IMR-90 (cell line): ENCODE measurements around the gene CPXM2.

Experiments used
- CEBPB ChIP-seq: IDR thresholded peaks from 2 replicates; pipeline ENCODE4 v1.6.1; 2012; ENCODE audit warnings: low read depth, low read length, improper control_type of control experiment
- CTCF ChIP-seq: conservative IDR thresholded peaks from 2 replicates; pipeline ENCODE4 v1.5.1; 2012; ENCODE audit warnings: mild to moderate bottlenecking, low read depth, low read length, improper control_type of control experiment
- MXI1 ChIP-seq: IDR thresholded peaks from 2 replicates; pipeline ENCODE4 v1.6.1; 2012; ENCODE audit warnings: low read depth, mild to moderate bottlenecking, low read length, moderate library complexity, borderline replicate concordance
- NFE2L2 ChIP-seq: fragments of 150-350 bp; IDR thresholded peaks from 2 replicates; pipeline ENCODE4 v1.6.1; 2016; ENCODE audit warnings: low read depth, mild to moderate bottlenecking, low read length
- POLR2A ChIP-seq: IDR thresholded peaks from 2 replicates; pipeline ENCODE4 v1.6.1; 2012; ENCODE audit warnings: mild to moderate bottlenecking, low read depth, low read length
- RAD21 ChIP-seq: IDR thresholded peaks from 2 replicates; pipeline ENCODE4 v1.6.1; 2012; ENCODE audit warnings: low read length, improper control_type of control experiment
- RCOR1 ChIP-seq: IDR thresholded peaks from 2 replicates; pipeline ENCODE4 v1.6.1; 2012; ENCODE audit warnings: mild to moderate bottlenecking, low read length, improper control_type of control experiment; ENCODE audit not compliant: insufficient replicate concordance
- SMC3 ChIP-seq: fragments of 150-350 bp; IDR thresholded peaks from 2 replicates; pipeline ENCODE4 v1.6.1; 2016; ENCODE audit warnings: low read depth, mild to moderate bottlenecking, antibody characterized with exemption, low read length, moderate library complexity

GRCh38 chr10:123741146-123741545, 150.5 kb downstream of the CPXM2 start:
- TF ChIP-seq CTCF: no peak
- TF ChIP-seq POLR2A: no peak
- no peak for TF ChIP-seq CEBPB
- no peak for TF ChIP-seq RAD21
- no peak for TF ChIP-seq MXI1
- TF ChIP-seq RCOR1: no peak
- no peak for TF ChIP-seq NFE2L2
- no peak for TF ChIP-seq SMC3
